H1 (cell line): ENCODE data around the gene RTN4RL2. TPM values are rescaled to one million over a fixed set of nuclear protein-coding genes. Genes with fewer than 3 reads are reported as not detected.
"Not testable (repeated sequence)": the region's sequence is repeated elsewhere in the genome, so short reads cannot be mapped to it uniquely, and the experiment has no call there.

Experiments used
- CTCF ChIA-PET: fragments of 300-600 bp; sonication (Branson Sonifier 250); formaldehyde crosslinking; loops from one replicate; lab custom pipeline; 2021; ENCODE audit not compliant: partially characterized antibody; lab: Charles Lee
- POLR2A ChIA-PET: fragments of 300-600 bp; sonication (Branson Sonifier 250); formaldehyde crosslinking; loops from one replicate; lab custom pipeline; 2021; ENCODE audit warnings: inconsistent platforms; ENCODE audit not compliant: partially characterized antibody; lab: Charles Lee
- DNase-seq, 2 experiments: peaks; one replicate each; pipeline versions ENCODE4 v3.0.0 to v3.0.0-alpha.2; 2010 to 2022; ENCODE audit warnings: low spot score in 2 of 2, low read depth in 1 of 2, mixed read lengths in 1 of 2
- FAIRE-seq: peaks from 2 replicates; lab custom pipeline; 2011; peaks lifted over from hg19 to GRCh38; lab: Jason Lieb, UNC
- H2AFZ ChIP-seq: 2 replicates; pipeline ENCODE4 v1.8.1; 2012; ENCODE audit warnings: low read length, inconsistent platforms
- H2AK5ac ChIP-seq: 2 replicates; pipeline ENCODE4 v1.6.1; 2013; ENCODE audit warnings: low read depth, low read length
- H2BK120ac ChIP-seq: replicated peaks from 2 replicates; pipeline ENCODE3; 2013; ENCODE audit warnings: low read depth, low read length, inconsistent platforms
- H2BK12ac ChIP-seq: 2 replicates; pipeline ENCODE4 v1.6.1; 2013; ENCODE audit warnings: low read depth, low read length
- H2BK15ac ChIP-seq: 2 replicates; pipeline ENCODE4 v1.6.1; 2013; ENCODE audit warnings: low read length
- H2BK20ac ChIP-seq: 2 replicates; pipeline ENCODE4 v1.6.1; 2013; ENCODE audit warnings: low read length
- H2BK5ac ChIP-seq: 2 replicates; pipeline ENCODE4 v1.6.1; 2013; ENCODE audit warnings: low read depth, low read length
- H3K14ac ChIP-seq: 2 replicates; pipeline ENCODE4 v1.6.1; 2013; ENCODE audit warnings: inconsistent platforms; ENCODE audit not compliant: insufficient read length
- H3K18ac ChIP-seq: 2 replicates; pipeline ENCODE4 v1.6.1; 2013; ENCODE audit warnings: low read length; ENCODE audit errors: extremely low read depth
- H3K23ac ChIP-seq: 2 replicates; pipeline ENCODE4 v1.6.1; 2013; ENCODE audit warnings: inconsistent platforms; ENCODE audit not compliant: insufficient read length
- H3K23me2 ChIP-seq: 2 replicates; pipeline ENCODE4 v1.6.1; 2013; ENCODE audit warnings: low read depth, low read length
- H3K27ac ChIP-seq: 2 replicates; pipeline ENCODE4 v1.6.1; 2011; ENCODE audit warnings: low read depth, low read length, inconsistent platforms
- H3K27me3 ChIP-seq, 4 experiments: replicated peaks in 1 of 4; 1 replicate in 1 of 4; 2 replicates in 3 of 4; pipeline versions ENCODE4 v1.6.1 to v1.8.1; 2011 to 2013; ENCODE audit warnings: low read length in 3 of 4, mild to moderate bottlenecking in 3 of 4, inconsistent platforms in 2 of 4, mixed read lengths in 2 of 4, moderate library complexity in 1 of 4; ENCODE audit not compliant: control insufficient read depth in 3 of 4, insufficient read depth in 3 of 4; ENCODE audit errors: extremely low read depth in 1 of 4
- H3K36me3 ChIP-seq, 4 experiments: 2 replicates each; pipeline versions ENCODE4 v1.6.1 to v1.8.1; 2011 to 2013; ENCODE audit warnings: mild to moderate bottlenecking in 4 of 4, low read length in 3 of 4, moderate library complexity in 2 of 4, control low read depth in 1 of 4, inconsistent platforms in 1 of 4; ENCODE audit not compliant: insufficient read depth in 4 of 4, control insufficient read depth in 2 of 4
- H3K4ac ChIP-seq: replicated peaks from 2 replicates; pipeline ENCODE3; 2013; ENCODE audit warnings: low read length, low read depth, mixed read lengths, inconsistent platforms; ENCODE audit not compliant: insufficient read length
- H3K4me1 ChIP-seq, 4 experiments: replicated peaks in 1 of 4; 1 replicate in 1 of 4; 2 replicates in 3 of 4; pipeline versions ENCODE4 v1.6.1 to v1.8.1; 2011 to 2013; ENCODE audit warnings: low read length in 3 of 4, inconsistent platforms in 2 of 4, mixed read lengths in 1 of 4; ENCODE audit not compliant: insufficient read depth in 4 of 4, control insufficient read depth in 3 of 4
- H3K4me2 ChIP-seq, 2 experiments: 2 replicates each; pipeline versions ENCODE4 v1.6.1 to v1.8.1; 2011 to 2013; ENCODE audit warnings: low read depth in 2 of 2, low read length in 2 of 2, control low read depth in 1 of 2, inconsistent platforms in 1 of 2, mild to moderate bottlenecking in 1 of 2; ENCODE audit not compliant: insufficient read depth in 1 of 2
- H3K4me3 ChIP-seq, 4 experiments: fragments of 200-600, 300-600 bp in 1 of 4; sonication (generic), shearing (Covaris generic), sonication (Bioruptor Twin) in 1 of 4; 2 replicates each; pipeline versions ENCODE4 v1.5.1 to v1.8.1; 2011 to 2016; ENCODE audit warnings: low read length in 4 of 4, low read depth in 3 of 4, control low read depth in 2 of 4, inconsistent platforms in 2 of 4, mild to moderate bottlenecking in 2 of 4, mixed read lengths in 1 of 4, moderate library complexity in 1 of 4; ENCODE audit not compliant: insufficient read depth in 2 of 4; ENCODE audit errors: extremely low read depth in 1 of 4
- H3K56ac ChIP-seq: replicated peaks from 2 replicates; pipeline ENCODE3; 2013; ENCODE audit warnings: low read depth, mild to moderate bottlenecking, mixed read lengths, low read length, inconsistent platforms; ENCODE audit not compliant: insufficient read length
- H3K79me1 ChIP-seq: 2 replicates; pipeline ENCODE4 v1.6.1; 2013; ENCODE audit warnings: low read depth, low read length, control low read depth
- H3K79me2 ChIP-seq, 2 experiments: 2 replicates each; pipeline versions ENCODE4 v1.6.1 to v1.8.1; 2012 to 2013; ENCODE audit warnings: low read length in 2 of 2, mild to moderate bottlenecking in 2 of 2, inconsistent platforms in 1 of 2; ENCODE audit not compliant: insufficient read depth in 2 of 2, control insufficient read depth in 1 of 2
- H3K9ac ChIP-seq, 4 experiments: replicated peaks in 1 of 4; 1 replicate in 1 of 4; 2 replicates in 3 of 4; pipeline versions ENCODE4 v1.6.1 to v1.8.1; 2011 to 2013; ENCODE audit warnings: low read depth in 3 of 4, low read length in 3 of 4, control low read depth in 2 of 4, mild to moderate bottlenecking in 2 of 4, moderate library complexity in 2 of 4, inconsistent platforms in 1 of 4; ENCODE audit errors: extremely low read depth in 1 of 4
- H3K9me3 ChIP-seq, 2 experiments: 2 replicates each; pipeline versions ENCODE4 v1.6.1 to v1.8.1; 2012 to 2013; ENCODE audit warnings: mild to moderate bottlenecking in 2 of 2, moderate library complexity in 2 of 2, control low read depth in 1 of 2, inconsistent platforms in 1 of 2, low read depth in 1 of 2, low read length in 1 of 2, mixed read lengths in 1 of 2; ENCODE audit not compliant: insufficient read depth in 2 of 2
- H4K20me1 ChIP-seq, 2 experiments: replicated peaks in 1 of 2; 2 replicates each; pipeline versions ENCODE3 to v1.8.1; 2011 to 2013; ENCODE audit warnings: inconsistent platforms in 2 of 2, low read length in 2 of 2, mild to moderate bottlenecking in 1 of 2; ENCODE audit not compliant: insufficient read depth in 2 of 2, control insufficient read depth in 1 of 2
- H4K5ac ChIP-seq: 2 replicates; pipeline ENCODE4 v1.6.1; 2013; ENCODE audit warnings: low read length, low read depth, mixed read lengths, inconsistent platforms; ENCODE audit not compliant: insufficient read length
- H4K8ac ChIP-seq: 2 replicates; pipeline ENCODE4 v1.8.0; 2013; ENCODE audit warnings: mild to moderate bottlenecking, moderate library complexity, low read length, inconsistent platforms; ENCODE audit not compliant: insufficient read depth; ENCODE audit errors: extremely low read depth
- H4K91ac ChIP-seq: replicated peaks from 2 replicates; pipeline ENCODE3; 2013; ENCODE audit warnings: low read length, mixed read lengths, inconsistent platforms; ENCODE audit not compliant: insufficient read length
- BACH1 ChIP-seq: IDR thresholded peaks from 2 replicates; pipeline ENCODE4 v1.6.1; 2012; ENCODE audit warnings: low read length, improper control_type of control experiment
- FOSL1 ChIP-seq: IDR thresholded peaks from 2 replicates; pipeline ENCODE4 v1.6.1; 2011; ENCODE audit warnings: mild to moderate bottlenecking, low read depth, low read length, moderate library complexity; ENCODE audit not compliant: insufficient read depth
- JUND ChIP-seq: IDR thresholded peaks from 2 replicates; pipeline ENCODE4 v1.6.1; 2011; ENCODE audit warnings: mild to moderate bottlenecking, improper control_type of control experiment, low read length
- POLR2AphosphoS5 ChIP-seq: IDR thresholded peaks from 2 replicates; pipeline ENCODE4 v1.6.1; 2011; ENCODE audit warnings: low read depth, low read length
- WGBS, 2 experiments: shearing (Covaris generic) in 1 of 2; methylation state at CpG; one replicate each; pipeline versions ENCODE4 v1.1.6 to v1.1.7; 2013 to 2015; ENCODE audit warnings: low lambda C conversion rate in 2 of 2, mixed read lengths in 2 of 2, inconsistent platforms in 1 of 2, low coverage in 1 of 2, missing lambda C conversion rate in 1 of 2; ENCODE audit not compliant: insufficient replicate concordance in 2 of 2, insufficient coverage in 1 of 2, insufficient read length in 1 of 2; ENCODE audit errors: extremely low coverage in 1 of 2, missing lambda C conversion rate in 1 of 2; 5-methylcytosine and 5-hydroxymethylcytosine counted together
- polyA plus RNA-seq, 7 experiments: library from polyadenylated mRNA; depleted of rRNA in 3 of 7; stranded (reverse) in 5 of 7; unstranded in 2 of 7; fragments of >200 nt in 5 of 7; fragments of 200-250 nt in 2 of 7; gene quantifications; 1 replicate in 5 of 7; 2 replicates in 1 of 7; 4 replicates in 1 of 7; pipeline versions ENCODE4 v1.2.1 to v1.2.3, GENCODE V29; 2011 to 2013; ENCODE audit warnings: missing spikeins in 2 of 7, mixed read lengths in 2 of 7
- total RNA-seq: library from RNA; stranded (reverse); fragmentation: NEBNext Ultra II Directional; extraction: Animal tissue kit (Norgen Biotek cat#: 25700); gene quantifications from 2 replicates; pipeline ENCODE4 v1.2.1, GENCODE V29; 2021

The RTN4RL2 gene
- total and polyA plus RNA-seq, 2 of the 8 experiments (the other 6 are each of a cell fraction or from before 2014, with no cell fraction given): 11.4 to 23.7 TPM

DNA sequence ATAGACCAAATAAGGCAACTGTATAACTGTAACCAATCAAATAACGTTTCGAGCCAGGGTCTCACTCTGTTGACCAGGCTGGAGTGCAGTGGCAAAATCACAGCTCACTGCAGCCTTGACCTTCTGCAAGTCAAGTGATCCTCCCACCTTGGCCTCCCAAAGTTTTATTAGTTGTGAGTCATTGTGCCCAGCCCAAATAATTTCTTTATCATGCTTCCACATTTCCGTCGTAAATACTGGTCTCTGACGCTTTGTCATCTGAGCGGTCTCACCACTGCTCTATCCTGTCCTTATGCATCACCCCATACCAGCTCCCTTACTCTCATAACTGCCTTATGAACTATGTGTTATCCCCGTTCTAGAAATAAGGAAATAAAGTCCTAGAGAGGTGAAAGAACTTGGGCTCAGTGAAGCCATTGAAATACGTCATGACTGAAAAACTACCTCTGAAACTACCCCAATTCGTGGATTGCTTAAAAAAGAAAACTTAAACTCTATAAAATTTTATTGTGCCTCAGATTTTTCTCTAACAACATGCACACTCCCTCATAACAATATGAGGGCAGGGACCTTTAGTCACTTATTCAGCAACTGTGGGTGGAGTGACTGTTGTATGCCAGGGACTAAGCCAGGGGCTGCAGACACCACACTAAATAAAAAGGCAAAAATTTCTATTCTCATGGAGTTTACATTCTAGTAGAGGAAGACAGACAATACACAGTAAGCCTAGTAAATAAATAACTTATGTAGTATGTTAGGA is 15.8 kb upstream of the RTN4RL2 start (continued):
- no peak for TF ChIP-seq POLR2AphosphoS5
- TF ChIP-seq JUND: no peak
- no peak for TF ChIP-seq FOSL1
- TF ChIP-seq BACH1: no peak

GRCh38 chr11:57445122-57445394 is 15.3 kb upstream of the RTN4RL2 start:
- H3K18ac ChIP-seq, H2AK5ac ChIP-seq, H2BK120ac ChIP-seq, H3K79me2 ChIP-seq, FAIRE-seq, H2BK5ac ChIP-seq, H3K79me1 ChIP-seq, DNase-seq, H2BK20ac ChIP-seq, H3K9ac ChIP-seq, H4K91ac ChIP-seq, H4K5ac ChIP-seq, H3K36me3 ChIP-seq, H3K4ac ChIP-seq, H2AFZ ChIP-seq, H3K4me2 ChIP-seq, H4K8ac ChIP-seq, H2BK15ac ChIP-seq, H3K4me3 ChIP-seq, H3K56ac ChIP-seq, H3K9me3 ChIP-seq, H2BK12ac ChIP-seq, H3K27ac ChIP-seq, H4K20me1 ChIP-seq, H3K23me2 ChIP-seq, H3K23ac ChIP-seq, H3K27me3 ChIP-seq, H3K14ac ChIP-seq, H3K4me1 ChIP-seq: not testable (repeated sequence)
- ChIA-PET POLR2A (interaction anchor here (0.9 kb wide), 1 partner anchor 51 kb away, joined by 3 read pairs; no protein-coding TSS in a partner anchor), CTCF (interaction anchor here (1.1 to 12.5 kb wide), 2 partner anchors 14 kb away, joined by 3 to 97 read pairs; partner anchors contain the start of gene RTN4RL2)
- 83% methylated on average over 9 of the region's 9 CpGs; no CpG with 5 or more reads in 1 of the 2 experiments for WGBS, 2 experiments
